HepG2 (cell line): ENCODE measurements around the gene GTF3C5. TPM values are rescaled to one million over a fixed set of nuclear protein-coding genes. Genes with fewer than 3 reads are reported as not detected.

Experiments
- ATAC-seq: fragments of 200-7000 bp; cut with Tn5 transposase; 3 replicates; pipeline ENCODE4 v1.9.1; 2020; ENCODE audit warnings: mild to moderate bottlenecking, moderate library complexity
- BruUV-seq: library from RNA; stranded (reverse); fragments of 400-500 nt; replicated peaks from 2 replicates; lab custom pipeline; 2021; lab: Mats Ljungman, UMichigan
- CTCF ChIA-PET: fragments of 300-600 bp; formaldehyde crosslinking; extraction: SDS; loops from one replicate; lab custom pipeline; 2021; ENCODE audit warnings: low total read pairs, inconsistent platforms, low intra/inter-chr PET ratio; lab: Yijun Ruan, JAX
- POLR2A ChIA-PET: fragments of 350-600 bp; sonication (Branson Sonifier 250); formaldehyde crosslinking; loops from one replicate; lab custom pipeline; 2020; ENCODE audit warnings: antibody characterized with exemption, inconsistent platforms; lab: Yijun Ruan, JAX
- DNase-seq: peaks from one replicate; pipeline ENCODE4 v3.0.0-alpha.2; 2015; ENCODE audit warnings: low spot score
- FAIRE-seq: peaks from 3 replicates; lab custom pipeline; 2011; peaks lifted over from hg19 to GRCh38; lab: Jason Lieb, UNC
- H2AFZ ChIP-seq: one replicate; pipeline ENCODE4 v1.6.1; 2011; ENCODE audit warnings: low read length, inconsistent platforms
- H3K27ac ChIP-seq: fragments of 300-600 bp; 3 replicates; pipeline ENCODE4 v1.8.0; 2011; ENCODE audit warnings: mixed run types, mild to moderate bottlenecking, mixed read lengths, low read length, inconsistent platforms; ENCODE audit not compliant: insufficient read depth; ENCODE audit errors: extremely low read length
- H3K27me3 ChIP-seq, 2 experiments: fragments of 200-600 bp in 1 of 2; 2 replicates in 1 of 2; 3 replicates in 1 of 2; pipeline versions ENCODE4 v1.6.0 to v1.8.0; 2011; ENCODE audit warnings: low read length in 2 of 2, mild to moderate bottlenecking in 2 of 2, moderate library complexity in 2 of 2, inconsistent platforms in 1 of 2; ENCODE audit not compliant: insufficient read depth in 2 of 2, control insufficient read depth in 1 of 2
- H3K36me3 ChIP-seq, 2 experiments: fragments of 200-600 bp in 1 of 2; replicated peaks in 1 of 2; 2 replicates in 1 of 2; 3 replicates in 1 of 2; pipeline versions ENCODE4 v1.5.1 to v1.8.0; 2011; ENCODE audit warnings: low read length in 2 of 2, inconsistent platforms in 1 of 2; ENCODE audit not compliant: insufficient read depth in 2 of 2, control insufficient read depth in 1 of 2
- H3K4me1 ChIP-seq: 2 replicates; pipeline ENCODE4 v1.5.1; 2012; ENCODE audit warnings: low read length, inconsistent platforms; ENCODE audit not compliant: insufficient read depth
- H3K4me2 ChIP-seq: 2 replicates; pipeline ENCODE4 v1.6.0; 2011; ENCODE audit warnings: low read depth, low read length, inconsistent platforms
- H3K4me3 ChIP-seq, 3 experiments: fragments of 200-600 bp in 1 of 3; sonication (generic), shearing (Covaris generic) in 1 of 3; replicated peaks in 1 of 3; 2 replicates each; pipeline ENCODE4 v1.5.1; 2011 to 2016; ENCODE audit warnings: low read length in 3 of 3, inconsistent platforms in 2 of 3, low read depth in 2 of 3, mild to moderate bottlenecking in 2 of 3, control low read depth in 1 of 3, mixed read lengths in 1 of 3; ENCODE audit not compliant: insufficient read depth in 1 of 3
- H3K79me2 ChIP-seq: one replicate; pipeline ENCODE4 v1.6.1; 2011; ENCODE audit warnings: low read length, inconsistent platforms; ENCODE audit not compliant: insufficient read depth
- H3K9ac ChIP-seq: 2 replicates; pipeline ENCODE4 v1.6.0; 2011; ENCODE audit warnings: mild to moderate bottlenecking, low read depth, low read length, inconsistent platforms; ENCODE audit not compliant: insufficient read depth
- H3K9me3 ChIP-seq: 2 replicates; pipeline ENCODE4 v1.5.1; 2012; ENCODE audit warnings: mild to moderate bottlenecking, low read length
- H4K20me1 ChIP-seq: 2 replicates; pipeline ENCODE4 v1.6.0; 2011; ENCODE audit warnings: inconsistent platforms, mild to moderate bottlenecking, low read length, moderate library complexity; ENCODE audit not compliant: insufficient read depth
- FOSL1 ChIP-seq: sonication (generic); formaldehyde crosslinking; IDR thresholded peaks from 2 replicates; pipeline ENCODE4 v1.9.0; 2021; ENCODE audit warnings: missing genetic modification reagents, borderline replicate concordance
- NONO ChIP-seq, 2 experiments: fragments of 450-650 bp in 1 of 2; sonication (generic) in 1 of 2; formaldehyde crosslinking in 1 of 2; IDR thresholded peaks in 1 of 2; conservative IDR thresholded peaks in 1 of 2; 2 replicates each; pipeline versions ENCODE4 v1.6.1 to v1.8.0; 2017 to 2022; ENCODE audit warnings: mild to moderate bottlenecking in 1 of 2, missing genetic modification reagents in 1 of 2, moderate library complexity in 1 of 2
- POLR2G ChIP-seq: fragments of 200-400 bp; formaldehyde crosslinking; IDR thresholded peaks from 2 replicates; pipeline ENCODE4 v1.6.1; 2018; ENCODE audit warnings: mild to moderate bottlenecking, low read depth, low read length, moderate library complexity
- TFDP1 ChIP-seq: IDR thresholded peaks from 2 replicates; pipeline ENCODE4 v1.6.1; 2016; ENCODE audit warnings: missing compliant biosample characterization, missing genetic modification reagents, borderline replicate concordance
- ZNF484 ChIP-seq: sonication (generic); formaldehyde crosslinking; IDR thresholded peaks from 2 replicates; pipeline ENCODE4 v1.5.1; 2020; ENCODE audit warnings: mild to moderate bottlenecking, low read depth, missing genetic modification reagents, borderline replicate concordance
- ZNF672 ChIP-seq: sonication (generic); formaldehyde crosslinking; IDR thresholded peaks from 2 replicates; pipeline ENCODE4 v1.8.1; 2022; ENCODE audit warnings: missing genetic modification reagents
- ZNF674 ChIP-seq: sonication (generic); formaldehyde crosslinking; IDR thresholded peaks from 2 replicates; pipeline ENCODE4 v1.5.0; 2020; ENCODE audit warnings: low read depth, mild to moderate bottlenecking, missing genetic modification reagents
- ZSCAN20 ChIP-seq: sonication (generic); formaldehyde crosslinking; IDR thresholded peaks from 2 replicates; pipeline ENCODE4 v1.4.0; 2020; ENCODE audit warnings: missing genetic modification reagents, mild to moderate bottlenecking, borderline replicate concordance
- WGBS: methylation state at CpG from one replicate; pipeline ENCODE4 v1.1.6; 2017; ENCODE audit warnings: low lambda C conversion rate; 5-methylcytosine and 5-hydroxymethylcytosine counted together
- in situ Hi-C: cut with HindIII; loops from 2 replicates; pipeline ENCODE4 v1.10.0; 2017; ENCODE audit warnings: low pct_unique_long_range_greater_than_20kb; ENCODE audit not compliant: extremely low pct_ligation_motif_present
- intact Hi-C: fragments of 100-400 bp; cut with micrococcal nuclease; formaldehyde crosslinking; loops from one replicate; pipeline ENCODE4 v1.10.0; 2022; ENCODE audit not compliant: unreplicated experiment
- polyA plus RNA-seq, 8 experiments: library from polyadenylated mRNA; depleted of rRNA in 3 of 8; stranded (reverse) in 7 of 8; unstranded in 1 of 8; fragments of >200 nt; fragmentation: Illumina TruSeq in 4 of 8; extraction: Trizol in 4 of 8; gene quantifications; 2 replicates each; pipeline versions ENCODE4 v1.2.1 to v1.2.3, GENCODE V29; 2011 to 2016; ENCODE audit warnings: low read depth in 4 of 8, missing spikeins in 1 of 8, mixed read lengths in 1 of 8; ENCODE audit not compliant: insufficient read depth in 1 of 8
- total RNA-seq, 5 experiments: library from RNA; depleted of rRNA; stranded (reverse); fragments of >200 nt; fragmentation: Illumina TruSeq; extraction: Trizol; gene quantifications; 2 replicates each; pipeline ENCODE4 v1.2.3, GENCODE V29; 2016; ENCODE audit warnings: low read depth in 1 of 5
- TF ChIP-seq, protein P1 (sequence below): sonication (generic); formaldehyde crosslinking; IDR thresholded peaks from 2 replicates; pipeline ENCODE4 v1.8.0; 2022; ENCODE audit warnings: missing genetic modification reagents, mild to moderate bottlenecking, borderline replicate concordance
- TF ChIP-seq, protein P2 (sequence below): IDR thresholded peaks from 2 replicates; pipeline ENCODE4 v1.6.1; 2016; ENCODE audit warnings: low read depth, borderline replicate concordance
- TF ChIP-seq, protein P3 (sequence below): sonication (generic); formaldehyde crosslinking; conservative IDR thresholded peaks from 2 replicates; pipeline ENCODE4 v1.8.1; 2023; ENCODE audit warnings: missing genetic modification reagents
- TF ChIP-seq, protein P4 (sequence below): sonication (generic); formaldehyde crosslinking; IDR thresholded peaks from 2 replicates; pipeline ENCODE4 v1.4.0; 2020; ENCODE audit warnings: missing genetic modification reagents

GTF3C5 gene
- total and polyA plus RNA-seq, 2 of the 13 experiments (the other 11 are each of a cell fraction or from before 2014, with no cell fraction given) = 66.9 to 92.6 TPM

DNA sequence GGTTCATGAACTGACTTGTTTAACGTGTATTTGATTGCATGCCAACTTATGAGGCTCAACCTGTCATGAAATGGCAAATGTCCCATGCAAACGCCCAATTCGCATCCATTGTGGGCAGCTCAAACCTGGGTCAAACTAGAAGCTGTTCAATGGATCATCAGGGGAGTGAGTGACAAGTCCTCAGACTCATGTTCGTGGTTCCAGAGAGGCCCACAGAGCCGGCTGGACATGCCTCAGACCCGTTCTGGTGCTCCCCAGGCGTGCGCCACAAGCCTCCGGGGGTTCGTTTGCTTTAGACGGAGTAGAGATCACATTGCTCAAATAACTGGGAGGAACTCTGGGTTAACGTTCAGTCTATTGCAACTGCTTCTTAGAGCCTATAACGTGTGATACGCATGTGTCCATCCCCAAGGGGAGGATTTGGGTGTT, 37.3 kb upstream of the GTF3C5 start:
- H2AFZ ChIP-seq = no peak overlapping the region
- TF ChIP-seq, protein P1, sequence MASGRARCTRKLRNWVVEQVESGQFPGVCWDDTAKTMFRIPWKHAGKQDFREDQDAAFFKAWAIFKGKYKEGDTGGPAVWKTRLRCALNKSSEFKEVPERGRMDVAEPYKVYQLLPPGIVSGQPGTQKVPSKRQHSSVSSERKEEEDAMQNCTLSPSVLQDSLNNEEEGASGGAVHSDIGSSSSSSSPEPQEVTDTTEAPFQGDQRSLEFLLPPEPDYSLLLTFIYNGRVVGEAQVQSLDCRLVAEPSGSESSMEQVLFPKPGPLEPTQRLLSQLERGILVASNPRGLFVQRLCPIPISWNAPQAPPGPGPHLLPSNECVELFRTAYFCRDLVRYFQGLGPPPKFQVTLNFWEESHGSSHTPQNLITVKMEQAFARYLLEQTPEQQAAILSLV (CRISPR knock-in tag) = no peak
- TF ChIP-seq, protein P2, sequence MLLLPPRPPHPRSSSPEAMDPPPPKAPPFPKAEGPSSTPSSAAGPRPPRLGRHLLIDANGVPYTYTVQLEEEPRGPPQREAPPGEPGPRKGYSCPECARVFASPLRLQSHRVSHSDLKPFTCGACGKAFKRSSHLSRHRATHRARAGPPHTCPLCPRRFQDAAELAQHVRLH = no peak
- no peak for TF ChIP-seq ZNF674 (CRISPR knock-in tag)
- no peak for TF ChIP-seq ZNF672 (CRISPR knock-in tag)
- TF ChIP-seq, protein P3, sequence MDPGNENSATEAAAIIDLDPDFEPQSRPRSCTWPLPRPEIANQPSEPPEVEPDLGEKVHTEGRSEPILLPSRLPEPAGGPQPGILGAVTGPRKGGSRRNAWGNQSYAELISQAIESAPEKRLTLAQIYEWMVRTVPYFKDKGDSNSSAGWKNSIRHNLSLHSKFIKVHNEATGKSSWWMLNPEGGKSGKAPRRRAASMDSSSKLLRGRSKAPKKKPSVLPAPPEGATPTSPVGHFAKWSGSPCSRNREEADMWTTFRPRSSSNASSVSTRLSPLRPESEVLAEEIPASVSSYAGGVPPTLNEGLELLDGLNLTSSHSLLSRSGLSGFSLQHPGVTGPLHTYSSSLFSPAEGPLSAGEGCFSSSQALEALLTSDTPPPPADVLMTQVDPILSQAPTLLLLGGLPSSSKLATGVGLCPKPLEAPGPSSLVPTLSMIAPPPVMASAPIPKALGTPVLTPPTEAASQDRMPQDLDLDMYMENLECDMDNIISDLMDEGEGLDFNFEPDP (CRISPR knock-in tag) = no peak
- TF ChIP-seq ZSCAN20 (CRISPR knock-in tag) = no peak
- no peak for TF ChIP-seq NONO (IDR thresholded peaks at IDR 0.05)
- 0 out of 2 replicates have a peak, but pooled peaks have one; percentile 12 for TF ChIP-seq NONO (CRISPR knock-in tag; conservative IDR thresholded peaks at IDR 0.05)
- TF ChIP-seq ZNF484 (CRISPR knock-in tag) = no peak
- TF ChIP-seq TFDP1 (CRISPR knock-in tag) = 0 out of 2 replicates have a peak, but pooled peaks have one; percentile 25
- TF ChIP-seq, protein P4, sequence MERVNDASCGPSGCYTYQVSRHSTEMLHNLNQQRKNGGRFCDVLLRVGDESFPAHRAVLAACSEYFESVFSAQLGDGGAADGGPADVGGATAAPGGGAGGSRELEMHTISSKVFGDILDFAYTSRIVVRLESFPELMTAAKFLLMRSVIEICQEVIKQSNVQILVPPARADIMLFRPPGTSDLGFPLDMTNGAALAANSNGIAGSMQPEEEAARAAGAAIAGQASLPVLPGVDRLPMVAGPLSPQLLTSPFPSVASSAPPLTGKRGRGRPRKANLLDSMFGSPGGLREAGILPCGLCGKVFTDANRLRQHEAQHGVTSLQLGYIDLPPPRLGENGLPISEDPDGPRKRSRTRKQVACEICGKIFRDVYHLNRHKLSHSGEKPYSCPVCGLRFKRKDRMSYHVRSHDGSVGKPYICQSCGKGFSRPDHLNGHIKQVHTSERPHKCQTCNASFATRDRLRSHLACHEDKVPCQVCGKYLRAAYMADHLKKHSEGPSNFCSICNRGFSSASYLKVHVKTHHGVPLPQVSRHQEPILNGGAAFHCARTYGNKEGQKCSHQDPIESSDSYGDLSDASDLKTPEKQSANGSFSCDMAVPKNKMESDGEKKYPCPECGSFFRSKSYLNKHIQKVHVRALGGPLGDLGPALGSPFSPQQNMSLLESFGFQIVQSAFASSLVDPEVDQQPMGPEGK (CRISPR knock-in tag) = peak; percentile 60; the same call in 1 of the 2 replicates
- no peak for TF ChIP-seq FOSL1 (CRISPR knock-in tag)
- no peak for TF ChIP-seq POLR2G

More for the DNA sequence above, 37.3 kb upstream of the GTF3C5 start:
- ChIA-PET CTCF (no interaction called here), POLR2A (interaction anchor here (1.9 kb wide), 1 partner anchor 16 kb away, joined by 6 read pairs; no protein-coding TSS in a partner anchor)
- DNase-seq (peak; percentile 29), ATAC-seq (peak; percentile 70), FAIRE-seq (peak; percentile 91)
- Histone ChIP-seq H3K79me2 (no peaks in the 10 kb centered on the region), H4K20me1 (no peaks in the 10 kb centered on the region; the same call in 1 of the 2 replicates), H3K9ac (no peak overlapping the region), H3K27ac (peak overlapping the region; percentile 19), H3K4me1 (peaks cover 77% of the 10 kb centered on the region), H3K27me3 (peaks cover 5 to 24% of the 10 kb centered on the region in 2 experiments; a peak in 4 of 5 replicates), H3K4me3 (peak overlapping the region in 2 of 3 experiments; percentile 2 to 51; a peak in 2 of 6 replicates), H3K9me3 (no peaks in the 10 kb centered on the region), H3K36me3 (no peaks in the 10 kb centered on the region), H3K4me2 (peak overlapping the region; percentile 82)
- in situ Hi-C loops = no loop called here
- 0% methylated on average over 10 of the region's 14 CpGs for WGBS
- intact Hi-C loops = loop anchor here (10.0 kb wide), 1 partner anchor 1451 kb away; no protein-coding TSS in a partner anchor
- BruUV-seq = no TSS peak
